ENCODE measurements around the gene MTARC1. TPM values are rescaled to one million over a fixed set of nuclear protein-coding genes. Genes with fewer than 3 reads are reported as not detected.

The MTARC1 gene
- total and polyA plus RNA-seq, 9 of the 15 experiments (the other 6 are each of a cell fraction or from before 2014, with no cell fraction given) = 0.07 to 0.14 (median 0.11) TPM; not detected in 6

DNA sequence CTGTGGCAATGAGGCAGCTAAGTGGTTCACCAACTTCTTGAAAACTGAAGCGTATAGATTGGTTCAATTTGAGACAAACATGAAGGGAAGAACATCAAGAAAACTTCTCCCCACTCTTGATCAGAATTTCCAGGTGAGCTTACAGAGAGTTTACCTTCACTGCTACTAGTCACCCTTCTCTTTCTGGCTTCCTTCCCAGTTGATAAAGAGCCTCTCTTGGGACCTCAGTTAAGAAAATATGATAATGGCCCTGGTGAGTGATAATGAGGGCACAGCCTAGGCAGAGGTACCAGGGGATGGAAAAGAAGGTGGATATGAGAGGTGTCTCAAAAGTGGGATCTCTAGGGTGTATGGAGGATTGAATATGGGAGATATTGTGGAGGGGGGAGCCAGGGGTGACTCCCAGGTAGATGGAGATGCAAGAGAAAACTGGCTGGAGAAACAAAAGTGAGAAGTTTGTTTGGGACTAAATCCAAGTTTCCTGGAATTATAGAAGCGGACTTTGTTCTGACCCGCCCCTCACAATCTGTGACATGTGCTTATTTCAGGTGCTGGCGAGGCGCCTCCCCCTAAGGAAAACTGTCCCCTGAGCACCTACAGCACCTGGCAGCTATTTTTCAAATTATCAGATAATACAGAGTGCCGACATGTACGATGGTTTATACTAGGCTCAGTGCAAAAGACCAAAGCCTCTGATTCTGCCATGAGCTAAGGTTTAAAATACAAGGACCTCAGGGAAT lies 24.9 kb upstream of the MTARC1 start:
- no peak for ATAC-seq
- Histone ChIP-seq H3K4me1 (replicated peaks in 1 of 2; ENCODE audit: control insufficient read depth in 2 of 2, insufficient read depth in 2 of 2, low read length in 2 of 2) (no peaks in the 10 kb centered on the region), H3K27ac (ENCODE audit: extremely low read depth, low read depth, low read length) (no peak overlapping the region), H3K27me3 (ENCODE audit: control insufficient read depth in 2 of 2, insufficient read depth in 2 of 2, low read length in 2 of 2) (peaks cover 2 to 16% of the 10 kb centered on the region in 2 experiments; a peak in 1 of 5 replicates), H3K4me2 (ENCODE audit: insufficient read depth, low read length) (no peak overlapping the region), H3K4me3 (no peak overlapping the region), H4K20me1 (replicated peaks; ENCODE audit: control insufficient read depth, insufficient read depth, low read length) (no peaks in the 10 kb centered on the region), H2AFZ (ENCODE audit: low read depth, low read length) (no peak overlapping the region), H3K9ac (ENCODE audit: insufficient read depth in 1 of 2, low read depth in 2 of 2, low read length in 2 of 2) (no peak overlapping the region), H3K9me3 (replicated peaks; ENCODE audit: control insufficient read depth, insufficient read depth, low read depth, low read length) (no peaks in the 10 kb centered on the region), H3K9me1 (ENCODE audit: control insufficient read depth, insufficient read depth, low read length) (no peaks in the 10 kb centered on the region), H3K79me2 (ENCODE audit: control insufficient read depth, insufficient read depth, low read length) (no peaks in the 10 kb centered on the region), H3K36me3 (ENCODE audit: control insufficient read depth, insufficient read depth, low read length) (no peaks in the 10 kb centered on the region)
- BruUV-seq (replicated peaks) = no TSS peak
- no peak for FAIRE-seq
- no peak for DNase-seq (ENCODE audit: extremely low read depth in 1 of 4, low spot score in 3 of 4)
- intact Hi-C loops (cut with micrococcal nuclease) = no loop called here
- CTCF ChIA-PET (ENCODE audit: low intra/inter-chr PET ratio) = no interaction called here
- TF ChIP-seq ELF2 (CRISPR knock-in tag; IDR thresholded peaks at IDR 0.05) (no peak), MAFF (IDR thresholded peaks at IDR 0.05; ENCODE audit: low read length) (no peak), BHLHE40 (IDR thresholded peaks at IDR 0.05; ENCODE audit: low read length) (no peak), MAFG (tag; conservative IDR thresholded peaks at IDR 0.05) (no peak), SIX5 (IDR thresholded peaks at IDR 0.05; ENCODE audit: borderline replicate concordance in 1 of 2, insufficient read depth in 1 of 2, low read depth in 1 of 2, low read length in 2 of 2) (no peak), PHF8 (IDR thresholded peaks at IDR 0.05; ENCODE audit: borderline replicate concordance, low read length) (no peak), KLF13 (tag; IDR thresholded peaks at IDR 0.05; ENCODE audit: borderline replicate concordance, low read depth) (no peak), MEF2D (tag; conservative IDR thresholded peaks at IDR 0.05; ENCODE audit: low read depth) (no peak), ZNF507 (tag; conservative IDR thresholded peaks at IDR 0.05) (no peak)
- TF ChIP-seq, protein P1, sequence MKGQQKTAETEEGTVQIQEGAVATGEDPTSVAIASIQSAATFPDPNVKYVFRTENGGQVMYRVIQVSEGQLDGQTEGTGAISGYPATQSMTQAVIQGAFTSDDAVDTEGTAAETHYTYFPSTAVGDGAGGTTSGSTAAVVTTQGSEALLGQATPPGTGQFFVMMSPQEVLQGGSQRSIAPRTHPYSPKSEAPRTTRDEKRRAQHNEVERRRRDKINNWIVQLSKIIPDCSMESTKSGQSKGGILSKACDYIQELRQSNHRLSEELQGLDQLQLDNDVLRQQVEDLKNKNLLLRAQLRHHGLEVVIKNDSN (CRISPR knock-in tag; IDR thresholded peaks at IDR 0.05) = no peak
- TF ChIP-seq, protein P2, sequence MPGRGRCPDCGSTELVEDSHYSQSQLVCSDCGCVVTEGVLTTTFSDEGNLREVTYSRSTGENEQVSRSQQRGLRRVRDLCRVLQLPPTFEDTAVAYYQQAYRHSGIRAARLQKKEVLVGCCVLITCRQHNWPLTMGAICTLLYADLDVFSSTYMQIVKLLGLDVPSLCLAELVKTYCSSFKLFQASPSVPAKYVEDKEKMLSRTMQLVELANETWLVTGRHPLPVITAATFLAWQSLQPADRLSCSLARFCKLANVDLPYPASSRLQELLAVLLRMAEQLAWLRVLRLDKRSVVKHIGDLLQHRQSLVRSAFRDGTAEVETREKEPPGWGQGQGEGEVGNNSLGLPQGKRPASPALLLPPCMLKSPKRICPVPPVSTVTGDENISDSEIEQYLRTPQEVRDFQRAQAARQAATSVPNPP (IDR thresholded peaks at IDR 0.05; ENCODE audit: borderline replicate concordance, insufficient read depth, insufficient read length) = no peak
- in situ Hi-C loops (cut with MboI) = no loop called here
- under 1% methylated on average over 7 of the region's 7 CpGs for WGBS (ENCODE audit: insufficient coverage, low coverage, missing lambda C conversion rate)
- POLR2A ChIA-PET = interaction anchor here (0.6 kb wide), 1 partner anchor 63 kb away, joined by 4 read pairs; no protein-coding TSS in a partner anchor
